ENCODE measurements around the gene DLX6.

DLX6 gene

DNA sequence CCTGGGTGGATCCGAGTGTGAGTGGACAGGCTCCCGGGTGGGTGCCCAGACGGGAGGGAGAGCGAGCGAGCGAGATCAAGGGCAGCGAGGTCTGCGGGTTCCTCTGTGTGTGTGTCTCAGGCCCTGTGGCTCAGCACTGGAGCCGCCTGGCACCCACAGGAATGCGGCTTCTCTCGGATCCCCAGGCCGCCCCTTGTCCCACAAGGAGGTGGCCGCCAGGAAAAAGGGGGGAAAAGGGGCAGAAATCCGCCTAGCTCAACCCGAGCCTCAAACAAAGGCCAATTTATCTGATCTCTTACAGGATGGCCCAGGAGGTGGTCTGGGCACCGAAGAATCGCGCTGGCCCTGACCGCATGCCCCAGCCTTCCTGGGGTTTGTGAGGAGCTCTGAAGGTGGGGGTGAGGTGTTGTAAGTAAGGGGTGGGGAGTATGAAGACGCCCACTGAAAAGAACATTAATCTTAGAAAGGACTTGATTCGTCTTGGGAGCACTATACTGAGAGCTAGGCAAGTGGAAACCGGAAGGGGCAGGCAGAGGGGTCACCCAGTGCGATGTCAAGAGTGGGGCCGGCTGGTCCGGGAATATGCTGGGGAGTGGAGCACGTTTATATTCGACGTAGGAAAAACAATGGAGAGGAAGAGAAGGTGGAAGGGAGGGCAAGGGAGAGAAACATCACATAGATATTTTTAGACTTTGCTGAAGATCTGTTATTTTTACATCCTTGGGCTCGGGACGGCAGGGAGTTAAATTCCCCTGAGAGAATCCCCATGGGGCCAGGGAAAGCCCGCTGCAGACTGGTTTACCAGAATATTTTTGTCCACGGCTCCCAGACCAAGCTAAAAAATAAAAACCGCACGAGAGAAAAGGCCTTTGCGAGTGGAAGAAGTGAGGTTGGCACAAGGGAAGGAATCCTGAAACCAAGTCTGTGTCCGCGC lies 12.1 kb downstream of the DLX6 start:
- TF ChIP-seq ZFX (IDR thresholded peaks at IDR 0.05; ENCODE audit: borderline replicate concordance): no peak
- TF ChIP-seq, protein P1, sequence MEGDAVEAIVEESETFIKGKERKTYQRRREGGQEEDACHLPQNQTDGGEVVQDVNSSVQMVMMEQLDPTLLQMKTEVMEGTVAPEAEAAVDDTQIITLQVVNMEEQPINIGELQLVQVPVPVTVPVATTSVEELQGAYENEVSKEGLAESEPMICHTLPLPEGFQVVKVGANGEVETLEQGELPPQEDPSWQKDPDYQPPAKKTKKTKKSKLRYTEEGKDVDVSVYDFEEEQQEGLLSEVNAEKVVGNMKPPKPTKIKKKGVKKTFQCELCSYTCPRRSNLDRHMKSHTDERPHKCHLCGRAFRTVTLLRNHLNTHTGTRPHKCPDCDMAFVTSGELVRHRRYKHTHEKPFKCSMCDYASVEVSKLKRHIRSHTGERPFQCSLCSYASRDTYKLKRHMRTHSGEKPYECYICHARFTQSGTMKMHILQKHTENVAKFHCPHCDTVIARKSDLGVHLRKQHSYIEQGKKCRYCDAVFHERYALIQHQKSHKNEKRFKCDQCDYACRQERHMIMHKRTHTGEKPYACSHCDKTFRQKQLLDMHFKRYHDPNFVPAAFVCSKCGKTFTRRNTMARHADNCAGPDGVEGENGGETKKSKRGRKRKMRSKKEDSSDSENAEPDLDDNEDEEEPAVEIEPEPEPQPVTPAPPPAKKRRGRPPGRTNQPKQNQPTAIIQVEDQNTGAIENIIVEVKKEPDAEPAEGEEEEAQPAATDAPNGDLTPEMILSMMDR (IDR thresholded peaks at IDR 0.05): no peak
- H3K27ac ChIP-seq: no peak overlapping the region

DNA sequence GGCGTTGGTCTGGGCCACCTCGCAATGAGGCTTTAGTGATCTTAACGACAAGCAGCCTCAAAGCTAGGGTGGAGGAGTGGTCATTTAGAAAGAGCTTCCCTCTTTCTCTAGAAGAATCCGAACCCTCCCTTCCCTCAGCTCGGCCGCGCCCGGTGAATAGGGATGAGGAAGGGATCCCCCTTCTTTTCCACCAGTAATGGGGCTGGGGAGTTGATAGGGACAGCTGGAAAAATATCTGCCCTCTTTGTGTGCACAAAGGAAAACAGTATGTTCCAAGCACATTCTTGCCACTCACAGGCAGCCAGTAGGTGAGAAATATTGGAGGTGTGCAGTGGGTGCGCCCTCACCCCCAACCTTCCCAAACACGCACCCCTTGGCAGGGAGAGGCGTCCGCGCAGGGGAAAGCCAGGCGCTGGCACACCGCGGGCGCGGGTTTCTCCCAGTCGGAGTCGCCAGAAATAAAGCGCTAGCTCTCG lies 12.8 kb downstream of the DLX6 start:
- no peak for TF ChIP-seq ZFX (IDR thresholded peaks at IDR 0.05; ENCODE audit: borderline replicate concordance)
- TF ChIP-seq, protein P1 (IDR thresholded peaks at IDR 0.05): no peak
- no peak overlapping the region for H3K27ac ChIP-seq

DNA sequence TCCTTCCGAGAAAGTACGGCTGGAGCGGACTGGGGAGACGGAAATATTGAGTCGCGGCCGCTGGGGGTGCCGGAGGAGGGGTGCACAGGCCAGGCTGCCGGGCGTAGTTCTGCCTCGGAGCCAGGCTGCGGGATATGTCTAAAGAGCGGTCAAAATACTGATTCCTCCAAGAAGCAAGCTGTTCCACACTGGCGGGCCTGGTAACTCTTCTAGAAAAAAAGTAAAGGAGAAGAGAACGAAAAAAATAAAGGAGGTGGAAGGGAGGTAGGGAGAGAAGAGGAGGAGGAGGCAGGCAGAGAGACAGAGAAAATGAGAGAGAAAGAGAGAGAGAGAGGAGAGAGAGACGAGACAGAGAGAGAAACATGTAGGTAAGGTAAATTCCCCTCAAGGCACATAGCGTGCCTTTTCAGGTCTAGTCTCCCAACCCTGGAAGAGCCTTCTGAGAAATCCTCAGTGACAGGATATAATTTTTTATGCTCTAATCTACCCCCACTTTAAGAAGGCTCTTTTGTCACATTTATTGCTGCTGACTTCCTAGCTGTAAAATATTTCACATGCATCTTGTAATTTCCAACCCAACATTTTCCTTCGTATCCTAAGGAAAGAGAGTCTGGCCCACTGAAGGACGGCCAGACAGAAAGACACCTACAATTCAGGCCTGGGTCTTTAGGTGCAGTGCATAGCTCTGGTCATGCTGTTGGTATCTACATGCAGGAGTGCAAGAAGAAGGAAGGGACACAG lies 13.6 kb downstream of the DLX6 start:
- TF ChIP-seq, protein P1 (IDR thresholded peaks at IDR 0.05): no peak
- TF ChIP-seq ZFX (IDR thresholded peaks at IDR 0.05; ENCODE audit: borderline replicate concordance): no peak
- H3K27ac ChIP-seq: no peak overlapping the region

DNA sequence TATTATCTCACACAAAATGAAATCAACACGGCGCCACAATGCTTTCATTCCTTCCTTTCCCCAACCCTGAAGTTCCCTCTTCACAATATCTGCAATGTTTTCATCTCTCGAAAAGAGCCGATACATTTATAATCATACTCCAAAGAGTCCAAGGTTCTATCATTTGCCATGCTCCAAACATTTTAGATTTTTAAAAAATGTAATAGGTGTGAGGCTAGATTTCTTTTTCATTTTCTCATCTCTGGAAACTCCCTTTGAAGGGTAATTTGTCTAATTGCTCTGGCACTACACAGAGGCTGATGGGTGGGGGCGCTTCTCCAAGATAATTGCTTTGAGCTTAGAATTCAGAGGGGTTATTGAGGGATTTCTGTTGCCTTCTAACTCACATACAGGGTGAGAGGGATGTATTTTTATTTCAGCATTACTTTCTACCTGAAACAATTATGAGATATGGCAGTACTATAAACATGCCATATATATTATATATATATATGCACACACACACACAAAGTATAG lies 14.4 kb downstream of the DLX6 start:
- no peak for TF ChIP-seq ZFX (IDR thresholded peaks at IDR 0.05; ENCODE audit: borderline replicate concordance)
- TF ChIP-seq, protein P1 (IDR thresholded peaks at IDR 0.05): no peak
- H3K27ac ChIP-seq: no peak overlapping the region

DNA sequence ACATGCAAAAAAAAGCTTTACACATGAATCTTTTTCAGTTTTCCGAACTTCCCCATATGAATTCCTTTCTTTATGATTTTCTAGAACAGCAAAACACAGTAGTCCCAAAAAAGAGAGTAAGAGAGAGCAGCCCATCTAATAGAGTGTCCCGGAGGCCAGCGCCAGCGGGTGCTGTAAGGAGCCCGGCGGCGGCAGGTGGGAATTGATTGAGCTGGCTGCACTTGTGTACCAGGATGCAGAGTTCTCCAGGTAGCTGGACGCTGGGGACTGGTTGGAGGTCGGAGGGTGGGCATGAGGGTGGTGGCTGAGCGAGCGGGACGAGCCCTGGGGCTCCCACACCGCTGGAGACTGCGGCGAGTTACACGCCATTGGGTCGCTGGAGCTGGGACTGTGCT lies 15.2 kb downstream of the DLX6 start:
- no peak for TF ChIP-seq ZFX (IDR thresholded peaks at IDR 0.05; ENCODE audit: borderline replicate concordance)
- TF ChIP-seq, protein P1 (IDR thresholded peaks at IDR 0.05): no peak
- no peak overlapping the region for H3K27ac ChIP-seq

DNA sequence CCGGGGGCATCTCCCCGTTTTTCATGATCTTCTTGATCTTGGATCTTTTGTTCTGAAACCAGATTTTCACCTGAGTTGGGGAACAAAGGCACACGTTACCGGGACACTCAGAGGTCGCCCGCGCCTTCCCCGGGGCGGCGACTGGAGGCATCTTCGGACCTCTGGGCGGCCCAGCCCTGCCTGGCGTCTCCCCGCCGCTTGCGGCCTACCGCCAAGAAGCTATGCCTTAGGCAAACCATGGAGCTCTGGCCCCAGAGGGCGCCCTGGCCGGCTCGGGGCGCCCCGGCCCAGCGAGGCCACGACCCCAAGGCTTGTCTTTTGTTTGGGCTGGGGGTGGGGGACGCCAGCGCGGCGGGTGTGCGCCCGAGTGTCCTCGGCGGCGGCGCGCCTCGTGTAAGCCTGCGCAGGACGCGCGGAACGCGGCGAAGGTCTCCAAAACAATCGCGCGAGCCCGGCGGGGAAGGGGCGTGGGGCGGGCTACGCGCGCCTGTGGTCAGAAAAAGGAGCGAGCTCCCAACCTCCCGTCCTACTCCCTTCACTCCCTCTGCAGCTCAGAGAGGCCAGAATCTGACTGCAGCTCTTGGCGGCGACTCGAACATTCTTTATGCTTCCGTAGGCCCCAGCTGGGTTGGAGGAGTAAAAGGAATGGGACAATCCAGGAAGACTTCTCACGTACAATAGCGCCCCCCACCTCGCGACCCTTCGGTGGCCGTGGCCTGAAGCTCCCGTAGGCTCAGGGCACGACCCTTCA lies 15.8 kb downstream of the DLX6 start:
- no peak for TF ChIP-seq ZFX (IDR thresholded peaks at IDR 0.05; ENCODE audit: borderline replicate concordance)
- TF ChIP-seq, protein P1 (IDR thresholded peaks at IDR 0.05): no peak
- H3K27ac ChIP-seq: no peak overlapping the region
